HepG2 (cell line): ENCODE measurements around the gene ARHGEF11.

Experiments used
- KLF12 ChIP-seq: sonication (generic); formaldehyde crosslinking; IDR thresholded peaks from 2 replicates; pipeline ENCODE4 v1.4.0; 2020; ENCODE audit warnings: missing genetic modification reagents, borderline replicate concordance
- POLR2AphosphoS5 ChIP-seq: IDR thresholded peaks from 2 replicates; pipeline ENCODE4 v1.6.1; 2012; ENCODE audit warnings: low read depth, low read length
- RFX5 ChIP-seq: IDR thresholded peaks from 2 replicates; pipeline ENCODE4 v1.6.1; 2011; ENCODE audit warnings: low read depth, low read length, improper control_type of control experiment
- ZNF792 ChIP-seq: IDR thresholded peaks from 2 replicates; pipeline ENCODE4 v1.6.1; 2016
- TF ChIP-seq, protein P1 (sequence below): sonication (generic); formaldehyde crosslinking; IDR thresholded peaks from 2 replicates; pipeline ENCODE4 v1.5.0; 2020; ENCODE audit warnings: mild to moderate bottlenecking, missing genetic modification reagents, moderate library complexity

DNA sequence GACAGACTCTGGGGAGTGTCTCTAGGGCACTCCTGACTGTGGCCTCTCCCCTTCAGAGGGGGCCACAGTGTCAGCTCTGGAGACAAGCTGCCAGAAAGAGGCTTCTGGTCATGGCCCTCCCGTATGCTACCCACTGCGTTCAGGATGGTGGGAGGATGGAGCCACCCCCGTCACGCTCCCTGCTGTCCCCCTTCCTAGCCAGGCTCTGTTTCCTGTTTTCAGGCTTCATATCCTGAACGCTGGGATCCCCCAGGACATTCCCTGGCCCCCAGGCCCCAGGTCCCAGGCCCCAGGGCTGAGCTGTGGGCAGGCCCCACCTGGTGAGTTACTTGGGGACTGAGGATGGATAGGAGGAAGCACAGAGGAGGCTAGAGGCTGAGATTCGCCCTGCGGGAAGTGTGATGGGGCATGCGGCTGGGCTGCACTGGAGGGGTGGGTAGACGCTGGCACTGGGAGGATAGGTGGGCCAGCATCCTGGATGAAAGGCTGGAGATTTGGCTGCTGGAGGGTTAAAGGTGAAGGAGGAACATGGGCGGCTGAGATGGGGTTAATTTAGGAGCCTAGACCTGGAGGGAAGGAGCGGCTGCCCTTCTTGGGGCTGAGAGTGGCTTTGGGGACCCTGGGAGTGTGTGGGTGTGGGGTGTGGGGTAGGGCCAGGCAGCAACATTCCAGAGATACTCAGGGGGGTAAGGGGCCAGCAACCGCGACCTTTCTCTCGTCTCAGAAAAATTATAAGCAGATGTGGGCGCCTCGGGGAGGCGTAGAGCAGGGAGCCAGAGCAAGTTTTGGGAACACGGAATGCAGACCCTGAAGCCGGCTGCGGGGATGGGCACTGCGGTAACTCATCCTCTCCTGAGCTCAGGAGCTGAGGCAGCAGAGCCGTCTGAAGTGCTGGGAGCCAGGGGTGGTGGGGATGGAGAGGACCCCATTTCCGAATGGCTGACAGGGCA is 143.3 kb downstream of the ARHGEF11 start:
- TF ChIP-seq ZNF792 (no peak), RFX5 (no peak), POLR2AphosphoS5 (no peak), KLF12 (CRISPR knock-in tag) (no peak)
- TF ChIP-seq, protein P1, sequence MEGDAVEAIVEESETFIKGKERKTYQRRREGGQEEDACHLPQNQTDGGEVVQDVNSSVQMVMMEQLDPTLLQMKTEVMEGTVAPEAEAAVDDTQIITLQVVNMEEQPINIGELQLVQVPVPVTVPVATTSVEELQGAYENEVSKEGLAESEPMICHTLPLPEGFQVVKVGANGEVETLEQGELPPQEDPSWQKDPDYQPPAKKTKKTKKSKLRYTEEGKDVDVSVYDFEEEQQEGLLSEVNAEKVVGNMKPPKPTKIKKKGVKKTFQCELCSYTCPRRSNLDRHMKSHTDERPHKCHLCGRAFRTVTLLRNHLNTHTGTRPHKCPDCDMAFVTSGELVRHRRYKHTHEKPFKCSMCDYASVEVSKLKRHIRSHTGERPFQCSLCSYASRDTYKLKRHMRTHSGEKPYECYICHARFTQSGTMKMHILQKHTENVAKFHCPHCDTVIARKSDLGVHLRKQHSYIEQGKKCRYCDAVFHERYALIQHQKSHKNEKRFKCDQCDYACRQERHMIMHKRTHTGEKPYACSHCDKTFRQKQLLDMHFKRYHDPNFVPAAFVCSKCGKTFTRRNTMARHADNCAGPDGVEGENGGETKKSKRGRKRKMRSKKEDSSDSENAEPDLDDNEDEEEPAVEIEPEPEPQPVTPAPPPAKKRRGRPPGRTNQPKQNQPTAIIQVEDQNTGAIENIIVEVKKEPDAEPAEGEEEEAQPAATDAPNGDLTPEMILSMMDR: no peak
